ENCODE results near the gene PTPRG.

GRCh38 chr3:62133015-62133414 lies 571.6 kb downstream of the PTPRG start:
- TF ChIP-seq CTCF (conservative IDR thresholded peaks at IDR 0.05 in 1 of 2, IDR thresholded peaks at IDR 0.05 in 1 of 2; ENCODE audit: low read depth in 1 of 2, low read length in 2 of 2) (no peak), EZH2 (IDR thresholded peaks at IDR 0.05; ENCODE audit: low read length, missing control alignments) (no peak)
